GM12874 (cell line): ENCODE data around the gene ZNF830.

Source experiments
- TF ChIP-seq, protein P1 (sequence below): IDR thresholded peaks from 2 replicates; pipeline ENCODE4 v1.5.1; 2011; ENCODE audit warnings: low read depth, mild to moderate bottlenecking, control low read depth, low read length, moderate library complexity; ENCODE audit not compliant: insufficient read depth

The ZNF830 gene

DNA sequence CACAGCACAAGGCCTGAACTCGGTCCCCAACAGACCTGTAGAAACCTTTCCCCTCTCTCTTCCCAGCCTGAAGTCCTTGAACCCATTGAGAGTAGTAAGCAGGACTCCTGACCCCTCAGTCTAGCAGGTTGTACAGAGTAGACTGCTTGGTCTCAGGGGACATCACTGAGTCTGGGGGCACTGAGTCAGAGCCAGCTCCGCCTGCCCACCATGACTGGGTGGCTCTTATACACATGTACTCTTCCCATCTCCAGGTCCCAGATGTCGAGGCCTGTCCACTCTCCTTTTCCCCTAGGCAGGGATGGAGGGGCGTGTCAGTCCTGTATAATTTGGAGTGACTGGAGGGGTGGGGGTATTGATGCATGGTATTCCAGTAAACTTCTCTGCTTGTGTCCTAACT lies 42.4 kb downstream of the ZNF830 start:
- TF ChIP-seq, protein P1, sequence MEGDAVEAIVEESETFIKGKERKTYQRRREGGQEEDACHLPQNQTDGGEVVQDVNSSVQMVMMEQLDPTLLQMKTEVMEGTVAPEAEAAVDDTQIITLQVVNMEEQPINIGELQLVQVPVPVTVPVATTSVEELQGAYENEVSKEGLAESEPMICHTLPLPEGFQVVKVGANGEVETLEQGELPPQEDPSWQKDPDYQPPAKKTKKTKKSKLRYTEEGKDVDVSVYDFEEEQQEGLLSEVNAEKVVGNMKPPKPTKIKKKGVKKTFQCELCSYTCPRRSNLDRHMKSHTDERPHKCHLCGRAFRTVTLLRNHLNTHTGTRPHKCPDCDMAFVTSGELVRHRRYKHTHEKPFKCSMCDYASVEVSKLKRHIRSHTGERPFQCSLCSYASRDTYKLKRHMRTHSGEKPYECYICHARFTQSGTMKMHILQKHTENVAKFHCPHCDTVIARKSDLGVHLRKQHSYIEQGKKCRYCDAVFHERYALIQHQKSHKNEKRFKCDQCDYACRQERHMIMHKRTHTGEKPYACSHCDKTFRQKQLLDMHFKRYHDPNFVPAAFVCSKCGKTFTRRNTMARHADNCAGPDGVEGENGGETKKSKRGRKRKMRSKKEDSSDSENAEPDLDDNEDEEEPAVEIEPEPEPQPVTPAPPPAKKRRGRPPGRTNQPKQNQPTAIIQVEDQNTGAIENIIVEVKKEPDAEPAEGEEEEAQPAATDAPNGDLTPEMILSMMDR = no peak

- TF ChIP-seq, protein P1 = no peak
Observed at GRCh38 chr17:35006345-35006744, 45.0 kb downstream of the ZNF830 start.

- TF ChIP-seq, protein P1 = no peak
Observed at GRCh38 chr17:35006961-35007360, 45.6 kb downstream of the ZNF830 start.

GRCh38 chr17:35010093-35010492 lies 48.8 kb downstream of the ZNF830 start:
- TF ChIP-seq, protein P1 = no peak

DNA sequence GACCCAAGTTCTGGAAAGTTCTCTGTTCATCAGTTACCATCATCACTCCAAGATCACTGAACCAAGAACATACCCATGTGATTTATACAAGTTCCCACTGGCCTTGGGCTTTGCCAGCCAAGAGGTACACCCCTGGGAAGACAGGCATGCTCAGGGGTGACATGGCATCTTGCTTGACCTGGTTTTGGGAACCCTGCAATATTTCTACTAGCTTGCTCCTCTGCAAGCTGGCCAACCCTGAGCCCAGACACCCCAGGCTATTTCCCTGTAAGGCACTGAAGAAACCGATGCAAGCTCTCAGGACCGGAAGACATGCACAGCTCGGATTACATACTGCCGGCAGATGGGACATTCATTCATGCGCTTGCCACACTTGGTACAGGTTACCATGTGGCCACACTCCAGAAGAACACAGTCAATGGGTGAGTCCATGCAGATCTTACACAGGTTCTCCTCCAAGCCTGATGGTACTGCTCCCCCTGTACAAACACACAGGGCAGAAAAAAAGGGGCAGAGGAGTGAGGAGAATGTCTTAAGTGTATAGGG lies 50.4 kb downstream of the ZNF830 start:
- TF ChIP-seq, protein P1 = no peak
